Neural crest cell (in vitro differentiated cells): ENCODE results near the gene AGPS. TPM values are rescaled to one million over a fixed set of nuclear protein-coding genes. Genes with fewer than 3 reads are reported as not detected.

Experiments used
- DNase-seq: peaks from one replicate; pipeline ENCODE4 v3.0.0; 2021; ENCODE audit warnings: low read depth, mixed read lengths, low spot score
- H3K27ac Mint-ChIP-seq: one replicate; pipeline ENCODE4 v1.8.0; 2021; ENCODE audit warnings: mild to moderate bottlenecking, mixed read lengths; ENCODE audit not compliant: unreplicated experiment
- H3K27me3 Mint-ChIP-seq: 2 replicates; pipeline ENCODE4 v1.8.0; 2021; ENCODE audit warnings: low read depth, mild to moderate bottlenecking, mixed read lengths
- H3K36me3 Mint-ChIP-seq: 2 replicates; pipeline ENCODE4 v1.8.0; 2021; ENCODE audit warnings: low read depth, mild to moderate bottlenecking, mixed read lengths
- H3K4me1 Mint-ChIP-seq: 2 replicates; pipeline ENCODE4 v1.8.0; 2021; ENCODE audit warnings: mixed read lengths
- H3K4me3 Mint-ChIP-seq: one replicate; pipeline ENCODE4 v1.8.0; 2021; ENCODE audit warnings: mild to moderate bottlenecking, mixed read lengths
- H3K9me3 Mint-ChIP-seq: 2 replicates; pipeline ENCODE4 v1.8.0; 2021; ENCODE audit warnings: mixed read lengths
- total RNA-seq: library from RNA; stranded (reverse); gene quantifications from 2 replicates; pipeline ENCODE4 v1.2.1, GENCODE V29; 2021
- TF ChIP-seq, protein P1 (sequence below): fragments of 200-600 bp; sonication (generic); conservative IDR thresholded peaks from 2 replicates; pipeline ENCODE4 v1.5.0; 2021; ENCODE audit warnings: antibody characterized with exemption, mild to moderate bottlenecking

AGPS gene
- total RNA-seq, 1 donor from 2014 or later = 51.5 TPM

DNA sequence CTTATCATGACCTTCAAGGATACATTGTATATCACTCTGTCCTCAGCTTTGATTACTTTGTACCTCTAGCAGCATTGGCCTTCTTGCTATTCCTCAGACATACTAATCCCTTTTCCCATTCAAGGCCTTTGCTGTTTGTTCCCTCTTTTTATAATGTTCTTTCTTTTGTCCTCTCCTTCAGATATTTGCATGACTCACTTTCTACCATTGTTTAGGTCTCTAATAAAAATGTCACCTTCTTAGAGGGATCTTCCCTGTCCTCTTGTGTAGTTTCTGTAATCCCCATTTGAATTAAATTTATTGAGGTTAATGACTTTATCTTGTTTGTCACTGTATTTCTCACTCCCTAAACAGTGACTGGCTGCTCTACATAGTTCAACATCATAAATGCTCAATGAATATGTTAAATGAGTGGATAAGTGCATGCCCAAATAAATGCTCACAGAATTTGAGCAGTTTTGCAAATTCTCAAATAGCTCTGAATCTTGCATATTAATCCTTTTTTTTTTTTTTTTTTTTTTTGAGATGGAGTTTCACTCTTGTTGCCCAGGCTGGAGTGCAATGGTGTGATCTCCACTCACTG, 135.9 kb downstream of the AGPS start:
- TF ChIP-seq, protein P1, sequence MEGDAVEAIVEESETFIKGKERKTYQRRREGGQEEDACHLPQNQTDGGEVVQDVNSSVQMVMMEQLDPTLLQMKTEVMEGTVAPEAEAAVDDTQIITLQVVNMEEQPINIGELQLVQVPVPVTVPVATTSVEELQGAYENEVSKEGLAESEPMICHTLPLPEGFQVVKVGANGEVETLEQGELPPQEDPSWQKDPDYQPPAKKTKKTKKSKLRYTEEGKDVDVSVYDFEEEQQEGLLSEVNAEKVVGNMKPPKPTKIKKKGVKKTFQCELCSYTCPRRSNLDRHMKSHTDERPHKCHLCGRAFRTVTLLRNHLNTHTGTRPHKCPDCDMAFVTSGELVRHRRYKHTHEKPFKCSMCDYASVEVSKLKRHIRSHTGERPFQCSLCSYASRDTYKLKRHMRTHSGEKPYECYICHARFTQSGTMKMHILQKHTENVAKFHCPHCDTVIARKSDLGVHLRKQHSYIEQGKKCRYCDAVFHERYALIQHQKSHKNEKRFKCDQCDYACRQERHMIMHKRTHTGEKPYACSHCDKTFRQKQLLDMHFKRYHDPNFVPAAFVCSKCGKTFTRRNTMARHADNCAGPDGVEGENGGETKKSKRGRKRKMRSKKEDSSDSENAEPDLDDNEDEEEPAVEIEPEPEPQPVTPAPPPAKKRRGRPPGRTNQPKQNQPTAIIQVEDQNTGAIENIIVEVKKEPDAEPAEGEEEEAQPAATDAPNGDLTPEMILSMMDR = no peak
- H3K4me3 Mint-ChIP-seq = no peak overlapping the region
- peaks cover 5% of the 10 kb centered on the region for H3K4me1 Mint-ChIP-seq
- no peak for DNase-seq
- no peaks in the 10 kb centered on the region for H3K27me3 Mint-ChIP-seq
- H3K27ac Mint-ChIP-seq = no peak overlapping the region
- H3K36me3 Mint-ChIP-seq = no peaks in the 10 kb centered on the region
- H3K9me3 Mint-ChIP-seq = no peaks in the 10 kb centered on the region

DNA sequence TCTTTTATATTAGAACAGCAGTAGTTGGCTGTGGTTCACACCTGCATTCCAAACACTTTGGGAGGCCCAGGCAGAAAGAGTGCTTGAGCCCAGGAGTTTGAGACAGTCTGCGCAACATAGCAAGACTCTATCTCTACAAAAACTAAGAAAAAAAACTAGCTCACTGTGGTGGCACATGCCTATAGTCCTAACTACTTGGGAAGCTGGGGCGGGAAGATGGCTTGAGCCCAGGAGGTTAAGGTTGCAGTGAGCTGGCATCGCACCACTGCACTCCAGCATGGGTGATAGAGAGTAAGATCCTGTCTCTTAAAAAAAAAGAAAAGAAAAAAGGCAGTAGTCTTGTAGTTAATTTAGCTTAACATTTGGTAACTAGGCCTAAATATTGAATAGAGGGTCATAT, 136.6 kb downstream of the AGPS start:
- Mint-ChIP-seq H3K4me1 (peaks cover 5% of the 10 kb centered on the region), H3K36me3 (no peaks in the 10 kb centered on the region), H3K27ac (no peak overlapping the region), H3K27me3 (no peaks in the 10 kb centered on the region), H3K4me3 (no peak overlapping the region), H3K9me3 (no peaks in the 10 kb centered on the region)
- TF ChIP-seq, protein P1 = no peak
- no peak for DNase-seq

DNA sequence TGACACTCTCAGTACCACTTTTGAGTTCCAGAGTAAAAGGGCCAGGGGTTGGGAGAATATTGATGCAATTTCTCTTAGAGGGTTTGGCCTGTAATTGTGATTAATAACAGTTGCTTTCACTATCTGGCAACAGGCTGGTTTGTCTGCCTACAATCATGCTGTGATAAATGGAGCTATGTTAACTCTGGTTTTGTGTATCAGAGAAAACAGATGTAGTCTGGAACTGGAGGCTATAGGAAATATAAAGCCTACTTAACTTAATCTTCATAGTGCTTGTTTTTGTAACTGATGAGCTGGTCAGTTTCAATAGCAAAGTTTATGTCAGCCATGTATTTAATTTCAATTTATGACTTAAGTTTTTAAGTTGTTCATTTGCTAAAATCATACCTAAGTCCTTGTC, 138.0 kb downstream of the AGPS start:
- H3K4me3 Mint-ChIP-seq = no peak overlapping the region
- peaks cover 5% of the 10 kb centered on the region for H3K4me1 Mint-ChIP-seq
- no peak overlapping the region for H3K27ac Mint-ChIP-seq
- DNase-seq = no peak
- no peaks in the 10 kb centered on the region for H3K9me3 Mint-ChIP-seq
- no peaks in the 10 kb centered on the region for H3K27me3 Mint-ChIP-seq
- no peaks in the 10 kb centered on the region for H3K36me3 Mint-ChIP-seq
- TF ChIP-seq, protein P1 = no peak

DNA sequence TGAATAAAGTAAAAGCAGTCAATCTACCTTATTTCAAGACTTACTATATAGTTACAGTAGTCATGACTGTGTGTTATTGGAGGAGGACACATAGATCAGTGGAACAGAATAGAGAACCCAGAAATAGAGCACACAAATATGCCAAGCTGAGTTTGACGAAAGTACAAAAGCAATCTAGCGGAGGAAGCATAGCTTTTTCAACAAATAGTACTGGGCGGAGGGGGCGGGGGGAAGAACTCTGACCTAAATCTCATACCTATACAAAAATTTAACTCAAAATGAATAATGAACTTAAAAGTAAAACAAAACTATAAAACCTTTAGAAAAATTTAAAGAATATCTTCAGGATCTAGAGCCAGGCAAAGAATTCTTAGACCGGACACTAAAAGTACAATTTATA, 139.1 kb downstream of the AGPS start:
- no peaks in the 10 kb centered on the region for H3K9me3 Mint-ChIP-seq

DNA sequence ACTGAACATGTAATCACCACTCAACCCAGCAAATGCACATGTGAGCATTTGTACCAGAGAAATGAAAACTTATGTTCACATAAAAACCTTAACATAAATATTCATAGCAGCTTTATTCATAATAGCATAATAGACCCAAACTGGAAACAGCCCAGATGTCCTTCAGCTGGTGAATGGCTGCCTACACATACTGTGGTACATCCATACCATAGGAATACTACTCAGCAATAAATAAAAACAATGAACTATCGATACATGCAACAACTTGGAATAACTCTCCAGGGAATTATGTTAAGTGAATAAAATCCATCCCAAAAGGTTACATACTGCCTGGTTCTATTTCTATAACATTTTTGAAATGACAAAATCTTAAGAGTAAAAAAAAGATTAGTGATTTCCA, 140.0 kb downstream of the AGPS start:
- no peaks in the 10 kb centered on the region for H3K36me3 Mint-ChIP-seq
- TF ChIP-seq, protein P1 = no peak
- DNase-seq = no peak
- H3K9me3 Mint-ChIP-seq = no peaks in the 10 kb centered on the region
- no peaks in the 10 kb centered on the region for H3K27me3 Mint-ChIP-seq
- H3K4me1 Mint-ChIP-seq = peaks cover 12% of the 10 kb centered on the region
- H3K4me3 Mint-ChIP-seq = no peak overlapping the region
- no peak overlapping the region for H3K27ac Mint-ChIP-seq

More for the DNA sequence above, 139.1 kb downstream of the AGPS start:
- no peaks in the 10 kb centered on the region for H3K36me3 Mint-ChIP-seq
- TF ChIP-seq, protein P1 = no peak
- H3K4me3 Mint-ChIP-seq = no peak overlapping the region
- DNase-seq = no peak
- no peaks in the 10 kb centered on the region for H3K27me3 Mint-ChIP-seq
- peaks cover 11% of the 10 kb centered on the region for H3K4me1 Mint-ChIP-seq
- H3K27ac Mint-ChIP-seq = no peak overlapping the region

DNA sequence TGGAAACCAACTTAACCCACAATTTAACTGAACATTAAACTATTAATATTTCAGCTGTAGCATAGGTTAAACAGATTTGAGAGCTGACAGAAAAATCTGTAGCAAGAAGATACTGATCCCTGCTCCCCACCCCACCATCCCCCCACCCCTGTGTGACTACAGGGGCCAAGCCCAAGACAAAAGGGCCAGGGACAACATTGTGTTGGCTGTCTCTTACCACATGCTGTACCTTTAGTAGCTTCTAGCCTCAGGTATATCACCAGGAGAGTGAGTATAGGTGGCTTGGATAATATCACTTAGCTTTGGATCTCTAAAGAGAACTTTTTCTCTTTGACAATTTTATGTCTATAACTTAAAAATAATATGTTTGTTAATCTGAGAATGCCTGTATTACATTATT, 140.7 kb downstream of the AGPS start:
- Mint-ChIP-seq H3K36me3 (no peaks in the 10 kb centered on the region), H3K27me3 (no peaks in the 10 kb centered on the region), H3K4me3 (no peak overlapping the region), H3K4me1 (peaks cover 18% of the 10 kb centered on the region), H3K27ac (no peak overlapping the region), H3K9me3 (no peaks in the 10 kb centered on the region)
- no peak for DNase-seq
- TF ChIP-seq, protein P1 = no peak
